MM.1S (cell line): ENCODE results near the gene TXNDC11.

Source experiments
- DNase-seq: peaks from one replicate; pipeline ENCODE4 v3.0.0-alpha.2; 2015
- H2AFZ ChIP-seq: fragments of 300-600 bp; sonication (generic); 2 replicates; pipeline ENCODE4 v1.6.0; 2016; ENCODE audit warnings: antibody characterized with exemption, low read length
- H3F3A ChIP-seq: fragments of 300-600 bp; sonication (generic); 2 replicates; pipeline ENCODE4 v1.6.1; 2016; ENCODE audit warnings: mild to moderate bottlenecking, antibody characterized with exemption, low read length, moderate library complexity, mixed read lengths; ENCODE audit not compliant: insufficient read depth
- H3K27ac ChIP-seq: fragments of 300-600 bp; sonication (generic); 2 replicates; pipeline ENCODE4 v1.5.1; 2016; ENCODE audit warnings: mild to moderate bottlenecking, low read length
- H3K27me3 ChIP-seq: fragments of 300-600 bp; sonication (generic); replicated peaks from 2 replicates; pipeline ENCODE4 v1.6.0; 2016; ENCODE audit warnings: low read length; ENCODE audit not compliant: insufficient read depth
- H3K36me3 ChIP-seq: fragments of 300-600 bp; sonication (generic); replicated peaks from 2 replicates; pipeline ENCODE4 v1.6.1; 2016; ENCODE audit warnings: mild to moderate bottlenecking, low read length, mixed read lengths; ENCODE audit not compliant: insufficient read depth
- H3K4me1 ChIP-seq: fragments of 300-600 bp; sonication (generic); 2 replicates; pipeline ENCODE4 v1.6.1; 2016; ENCODE audit warnings: low read length, mixed read lengths
- H3K4me2 ChIP-seq: fragments of 300-600 bp; sonication (generic); 2 replicates; pipeline ENCODE4 v1.6.0; 2016; ENCODE audit warnings: low read depth, low read length
- H3K4me3 ChIP-seq: fragments of 300-600 bp; sonication (generic); 2 replicates; pipeline ENCODE4 v1.5.1; 2016; ENCODE audit warnings: low read length, mixed read lengths
- H3K79me2 ChIP-seq: fragments of 300-600 bp; sonication (generic); 2 replicates; pipeline ENCODE4 v1.6.1; 2016; ENCODE audit warnings: mixed run types, low read length, mixed read lengths
- H3K9ac ChIP-seq: fragments of 300-600 bp; sonication (generic); 2 replicates; pipeline ENCODE4 v1.6.1; 2016; ENCODE audit warnings: low read length, mixed read lengths
- H3K9me2 ChIP-seq: fragments of 300-600 bp; sonication (generic); replicated peaks from 2 replicates; pipeline ENCODE4 v1.6.1; 2016; ENCODE audit warnings: mild to moderate bottlenecking, low read length, mixed read lengths; ENCODE audit not compliant: insufficient read depth
- H3K9me3 ChIP-seq: fragments of 300-600 bp; sonication (generic); replicated peaks from 2 replicates; pipeline ENCODE4 v1.6.1; 2016; ENCODE audit warnings: mild to moderate bottlenecking, low read length, mixed read lengths; ENCODE audit not compliant: insufficient read depth
- H4K20me1 ChIP-seq: fragments of 300-600 bp; sonication (generic); 2 replicates; pipeline ENCODE4 v1.6.1; 2016; ENCODE audit warnings: mild to moderate bottlenecking, low read length, moderate library complexity, mixed read lengths; ENCODE audit not compliant: insufficient read depth
- EZH2 ChIP-seq: fragments of 300-600 bp; sonication (generic); optimal IDR thresholded peaks from 2 replicates; pipeline ENCODE3; 2017; ENCODE audit warnings: low read depth, mild to moderate bottlenecking, antibody characterized with exemption, low read length, mixed read lengths
- EZH2phosphoT487 ChIP-seq: fragments of 300-600 bp; sonication (generic); IDR thresholded peaks from 2 replicates; pipeline ENCODE4 v1.6.1; 2018; ENCODE audit warnings: antibody characterized with exemption, low read length
- TF ChIP-seq, protein P1 (sequence below): fragments of 300-600 bp; sonication (generic); IDR thresholded peaks from 2 replicates; pipeline ENCODE4 v1.5.1; 2016; ENCODE audit warnings: antibody characterized with exemption, low read length, mixed read lengths

TXNDC11 gene

DNA sequence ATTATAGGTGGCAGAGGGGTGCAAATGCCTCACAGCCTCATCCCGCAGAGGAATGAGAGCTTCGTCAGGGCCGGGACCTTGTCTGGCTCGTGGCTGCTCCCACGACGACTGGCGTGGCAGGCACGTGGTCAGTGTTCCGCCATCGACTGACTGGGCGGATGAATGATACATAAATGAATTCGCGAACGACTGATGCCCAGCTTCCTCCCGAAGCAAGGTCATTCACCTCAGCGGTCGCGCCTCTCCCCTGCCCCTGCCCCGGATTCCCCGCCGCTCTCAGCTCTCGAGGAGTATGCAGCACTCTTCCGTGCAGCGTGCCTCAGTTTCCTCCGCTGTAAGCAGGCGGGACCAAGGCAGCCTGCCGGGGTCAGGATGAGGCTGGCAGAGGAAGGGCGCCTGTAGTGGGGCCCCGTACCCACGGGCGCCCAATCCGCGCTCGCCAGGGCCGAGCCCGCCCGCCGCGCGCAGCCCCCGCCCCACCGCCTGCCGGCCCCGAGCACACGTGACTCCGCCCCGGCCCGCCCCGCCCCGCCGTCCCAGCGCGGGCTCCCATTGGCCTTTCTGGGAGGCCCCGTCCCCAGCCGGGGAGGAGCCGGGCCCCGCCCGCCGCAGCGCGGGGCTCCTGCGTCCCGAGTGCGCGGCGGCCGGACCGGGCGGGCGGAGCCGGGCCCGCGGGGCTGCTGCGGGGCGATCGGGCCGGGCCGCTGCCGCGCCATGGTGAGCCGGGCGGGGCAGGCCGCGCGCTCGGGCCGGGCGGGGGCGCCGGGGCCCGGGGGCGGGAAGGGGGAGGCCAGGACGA lies 74.6 kb downstream of the TXNDC11 start, which contains the start of gene SNN:
TSS of gene SNN (plus strand) at position 632 of the 799 bp plus-strand sequence. CDS start 7,605 bp downstream, outside the sequence.
- Histone ChIP-seq H2AFZ (peak within 1 kb of the TSS; percentile 82), H4K20me1 (no peaks in the 10 kb centered on the region), H3F3A (peaks cover 4% of the 10 kb centered on the region), H3K79me2 (peaks cover 45% of the 10 kb centered on the region), H3K9me2 (no peaks in the 10 kb centered on the region), H3K4me3 (peak within 1 kb of the TSS; percentile 76), H3K4me2 (peak within 1 kb of the TSS; percentile 88), H3K9ac (peak within 1 kb of the TSS; percentile 63; the same call in 1 of the 2 replicates), H3K4me1 (peaks cover 39% of the 10 kb centered on the region), H3K27me3 (no peaks in the 10 kb centered on the region), H3K9me3 (no peaks in the 10 kb centered on the region), H3K36me3 (no peaks in the 10 kb centered on the region), H3K27ac (no peak within 1 kb of the TSS)
- TF ChIP-seq, protein P1, sequence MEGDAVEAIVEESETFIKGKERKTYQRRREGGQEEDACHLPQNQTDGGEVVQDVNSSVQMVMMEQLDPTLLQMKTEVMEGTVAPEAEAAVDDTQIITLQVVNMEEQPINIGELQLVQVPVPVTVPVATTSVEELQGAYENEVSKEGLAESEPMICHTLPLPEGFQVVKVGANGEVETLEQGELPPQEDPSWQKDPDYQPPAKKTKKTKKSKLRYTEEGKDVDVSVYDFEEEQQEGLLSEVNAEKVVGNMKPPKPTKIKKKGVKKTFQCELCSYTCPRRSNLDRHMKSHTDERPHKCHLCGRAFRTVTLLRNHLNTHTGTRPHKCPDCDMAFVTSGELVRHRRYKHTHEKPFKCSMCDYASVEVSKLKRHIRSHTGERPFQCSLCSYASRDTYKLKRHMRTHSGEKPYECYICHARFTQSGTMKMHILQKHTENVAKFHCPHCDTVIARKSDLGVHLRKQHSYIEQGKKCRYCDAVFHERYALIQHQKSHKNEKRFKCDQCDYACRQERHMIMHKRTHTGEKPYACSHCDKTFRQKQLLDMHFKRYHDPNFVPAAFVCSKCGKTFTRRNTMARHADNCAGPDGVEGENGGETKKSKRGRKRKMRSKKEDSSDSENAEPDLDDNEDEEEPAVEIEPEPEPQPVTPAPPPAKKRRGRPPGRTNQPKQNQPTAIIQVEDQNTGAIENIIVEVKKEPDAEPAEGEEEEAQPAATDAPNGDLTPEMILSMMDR = no peak
- TF ChIP-seq EZH2phosphoT487 = no peak
- TF ChIP-seq EZH2 = no peak
- DNase-seq = peak; percentile 93

DNA sequence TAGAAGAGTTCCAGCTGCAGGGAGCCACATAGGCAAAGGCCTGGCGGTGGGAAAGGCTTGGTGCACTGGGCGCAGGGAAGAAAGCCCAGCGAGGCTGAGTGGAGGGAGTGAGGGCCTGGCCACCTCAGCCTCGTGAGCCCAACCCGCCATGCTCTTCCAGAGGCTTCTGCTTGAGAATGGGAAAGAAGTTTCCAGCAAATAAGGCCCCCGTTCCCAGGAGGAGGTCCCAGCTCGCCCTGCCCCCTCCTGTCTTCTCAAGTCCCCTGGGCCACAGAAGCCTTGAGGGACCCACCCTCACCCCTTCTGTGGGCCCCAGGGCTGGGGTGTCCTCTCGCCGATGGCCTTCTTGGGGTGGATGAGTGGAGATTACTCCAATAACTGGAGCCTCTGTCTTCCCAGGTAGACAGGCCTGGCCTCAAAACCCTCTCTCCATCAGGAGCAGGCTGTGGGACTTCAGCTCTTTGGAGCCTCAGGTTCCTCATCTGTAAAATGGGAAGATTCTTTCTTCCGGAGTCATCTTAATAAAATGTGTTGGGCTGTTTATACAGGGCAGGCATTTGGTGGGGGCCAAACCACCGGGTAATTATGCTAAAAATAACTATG lies 75.3 kb downstream of the TXNDC11 start:
- no peaks in the 10 kb centered on the region for H4K20me1 ChIP-seq
- no peaks in the 10 kb centered on the region for H3K9me2 ChIP-seq
- no peaks in the 10 kb centered on the region for H3K36me3 ChIP-seq
- no peak for DNase-seq
- no peak overlapping the region for H3K9ac ChIP-seq
- peaks cover 32% of the 10 kb centered on the region for H3K4me1 ChIP-seq
- TF ChIP-seq EZH2 = no peak
- TF ChIP-seq EZH2phosphoT487 = no peak
- TF ChIP-seq, protein P1 = no peak
- H3F3A ChIP-seq = peaks cover 2% of the 10 kb centered on the region; the same call in 1 of the 2 replicates
- H2AFZ ChIP-seq = no peak overlapping the region; the same call in 1 of the 2 replicates
- H3K79me2 ChIP-seq = peaks cover 38% of the 10 kb centered on the region
- no peaks in the 10 kb centered on the region for H3K9me3 ChIP-seq
- H3K27ac ChIP-seq = no peak overlapping the region
- H3K27me3 ChIP-seq = no peaks in the 10 kb centered on the region
- H3K4me2 ChIP-seq = peak overlapping the region; percentile 79; the same call in 1 of the 2 replicates
- H3K4me3 ChIP-seq = no peak overlapping the region

DNA sequence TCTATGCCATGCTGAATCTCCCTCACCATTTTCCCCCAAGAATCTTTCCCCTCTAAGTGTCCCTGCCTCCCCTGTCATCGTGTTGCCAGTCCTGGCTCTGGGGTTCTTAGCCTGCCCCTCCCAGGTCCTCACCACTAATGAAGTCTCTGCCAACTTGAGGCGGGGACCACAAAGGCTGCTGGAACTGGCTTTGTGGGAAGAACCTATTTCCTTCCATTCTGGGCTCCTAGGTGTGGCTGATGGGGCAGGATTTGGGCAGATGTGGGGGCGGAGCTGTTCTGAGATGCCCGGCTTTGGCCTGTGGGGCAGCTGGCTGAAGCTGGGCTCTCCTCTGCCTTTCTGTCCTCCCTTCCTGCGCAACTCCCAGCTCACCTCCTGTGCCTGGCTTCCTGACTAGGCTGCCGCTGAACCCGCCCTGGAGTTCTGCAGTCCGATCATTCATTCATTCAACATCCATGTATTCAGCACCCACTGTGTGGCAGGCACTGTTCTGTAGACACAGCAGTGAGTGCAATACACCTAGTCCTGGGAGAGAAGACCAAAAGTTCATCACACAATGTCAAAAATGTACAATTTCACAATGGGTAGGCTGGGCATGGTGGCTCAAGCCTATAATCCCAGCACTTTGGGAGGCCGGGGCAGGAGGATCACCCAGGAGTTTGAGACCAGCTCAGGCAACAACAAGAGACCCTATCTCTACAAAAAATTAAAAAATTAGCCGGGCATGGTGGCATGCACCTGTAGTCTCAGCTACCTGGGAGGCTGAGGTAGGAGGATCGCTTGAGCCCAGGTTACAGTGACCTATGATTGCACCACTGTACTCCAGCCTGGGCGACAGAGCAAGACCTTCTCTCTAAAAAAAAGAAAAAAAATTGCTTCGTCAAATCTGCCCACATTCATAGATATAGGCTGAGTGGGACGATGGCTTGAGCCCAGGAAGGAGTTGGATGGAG lies 76.3 kb downstream of the TXNDC11 start:
- no peak for TF ChIP-seq EZH2
- TF ChIP-seq EZH2phosphoT487 = no peak
- TF ChIP-seq, protein P1 = no peak
- no peak overlapping the region for H2AFZ ChIP-seq
- H3K4me2 ChIP-seq = no peak overlapping the region
- H3K9me2 ChIP-seq = no peaks in the 10 kb centered on the region
- H3K36me3 ChIP-seq = no peaks in the 10 kb centered on the region
- no peak overlapping the region for H3K27ac ChIP-seq
- peaks cover 28% of the 10 kb centered on the region for H3K79me2 ChIP-seq
- no peaks in the 10 kb centered on the region for H3K9me3 ChIP-seq
- H3K9ac ChIP-seq = no peak overlapping the region
- H3K4me3 ChIP-seq = no peak overlapping the region
- H3K4me1 ChIP-seq = peaks cover 22% of the 10 kb centered on the region
- H4K20me1 ChIP-seq = no peaks in the 10 kb centered on the region
- H3K27me3 ChIP-seq = no peaks in the 10 kb centered on the region
- peaks cover 2% of the 10 kb centered on the region; the same call in 1 of the 2 replicates for H3F3A ChIP-seq
- DNase-seq = no peak
